ENCODE data around the gene SPIRE1. TPM values are rescaled to one million over a fixed set of nuclear protein-coding genes. Genes with fewer than 3 reads are reported as not detected.

SPIRE1 gene
- total RNA-seq, 1 experiment from 2014 or later, result 16.6 TPM

GRCh38 chr18:12606592-12607315 lies 51.2 kb downstream of the SPIRE1 start:
- no peak for TF ChIP-seq CTCF (conservative IDR thresholded peaks at IDR 0.05)
- Mint-ChIP-seq H3K4me3 (no peak overlapping the region), H3K36me3 (ENCODE audit: insufficient read depth in 1 of 3, low read depth in 3 of 3) (no peaks in the 10 kb centered on the region), H3K27me3 (ENCODE audit: low read depth) (no peaks in the 10 kb centered on the region), H3K27ac (peak overlapping the region in 2 of 3 experiments; percentile 55 to 81; a peak in 3 of 7 replicates), H3K4me1 (peaks cover 39 to 42% of the 10 kb centered on the region in 2 experiments), H3K9me3 (no peaks in the 10 kb centered on the region)
- Histone ChIP-seq H2BK12ac (ENCODE audit: insufficient read length, low read depth, low read length) (no peak overlapping the region), H3K27me3 (ENCODE audit: insufficient read depth, low read length) (no peaks in the 10 kb centered on the region), H3K9me3 (ENCODE audit: control insufficient read depth, low read depth, low read length) (no peaks in the 10 kb centered on the region), H4K8ac (replicated peaks; ENCODE audit: insufficient read length, low read depth, low read length) (no peak overlapping the region), H2AK5ac (ENCODE audit: insufficient read length, low read length) (no peak overlapping the region), H4K5ac (ENCODE audit: insufficient read length, low read depth, low read length) (no peak overlapping the region), H3K23me2 (ENCODE audit: insufficient read length, low read depth, low read length, poor library complexity, severe bottlenecking) (no peaks in the 10 kb centered on the region), H4K20me1 (ENCODE audit: control insufficient read depth, insufficient read depth, insufficient read length) (no peaks in the 10 kb centered on the region), H3K14ac (ENCODE audit: insufficient read depth, low read length) (no peak overlapping the region), H3K18ac (ENCODE audit: insufficient read length, low read depth, low read length) (no peak overlapping the region), H3K4ac (ENCODE audit: low read depth, low read length) (no peak overlapping the region), H3K4me2 (ENCODE audit: insufficient read depth, insufficient read length, low read length) (no peak overlapping the region), H2AFZ (ENCODE audit: low read length) (no peak overlapping the region), H3K56ac (ENCODE audit: insufficient read length, low read depth, low read length) (no peak overlapping the region), H2BK5ac (ENCODE audit: insufficient read length, low read length) (no peak overlapping the region), H3T11ph (ENCODE audit: low read length) (no peak overlapping the region), H3K9ac (ENCODE audit: extremely low read depth, insufficient read length, low read length) (no peak overlapping the region), H3K79me1 (ENCODE audit: insufficient read depth, low read depth, low read length, poor library complexity, severe bottlenecking) (no peaks in the 10 kb centered on the region), H3K23ac (ENCODE audit: insufficient read length, low read depth, low read length) (no peak overlapping the region), H2BK120ac (ENCODE audit: low read depth, low read length, poor library complexity, severe bottlenecking) (no peak overlapping the region), H3K4me1 (ENCODE audit: insufficient read depth, low read length) (peaks cover 2% of the 10 kb centered on the region; the same call in 1 of the 2 replicates), H3K79me2 (ENCODE audit: insufficient read depth, low read length) (no peaks in the 10 kb centered on the region), H3K27ac (ENCODE audit: insufficient read length, low read depth, low read length) (no peak overlapping the region), H2BK20ac (ENCODE audit: low read depth, low read length, poor library complexity, severe bottlenecking) (no peak overlapping the region), H2BK15ac (ENCODE audit: low read depth, low read length) (no peak overlapping the region), H4K91ac (ENCODE audit: insufficient read length, low read depth, low read length) (no peak overlapping the region)
- no peak for DNase-seq
- no CpG with 5 or more reads among the region's 10 CpGs for WGBS (ENCODE audit: extremely low coverage, insufficient read length, low lambda C conversion rate)

All from H9 (cell line).